NCI-H146 (cell line): ENCODE results near the gene RASSF10.

ENCODE experiments used
- DNase-seq: peaks from one replicate; lab custom pipeline; 2025; lab: John Stamatoyannopoulos, UW

The RASSF10 gene

DNA sequence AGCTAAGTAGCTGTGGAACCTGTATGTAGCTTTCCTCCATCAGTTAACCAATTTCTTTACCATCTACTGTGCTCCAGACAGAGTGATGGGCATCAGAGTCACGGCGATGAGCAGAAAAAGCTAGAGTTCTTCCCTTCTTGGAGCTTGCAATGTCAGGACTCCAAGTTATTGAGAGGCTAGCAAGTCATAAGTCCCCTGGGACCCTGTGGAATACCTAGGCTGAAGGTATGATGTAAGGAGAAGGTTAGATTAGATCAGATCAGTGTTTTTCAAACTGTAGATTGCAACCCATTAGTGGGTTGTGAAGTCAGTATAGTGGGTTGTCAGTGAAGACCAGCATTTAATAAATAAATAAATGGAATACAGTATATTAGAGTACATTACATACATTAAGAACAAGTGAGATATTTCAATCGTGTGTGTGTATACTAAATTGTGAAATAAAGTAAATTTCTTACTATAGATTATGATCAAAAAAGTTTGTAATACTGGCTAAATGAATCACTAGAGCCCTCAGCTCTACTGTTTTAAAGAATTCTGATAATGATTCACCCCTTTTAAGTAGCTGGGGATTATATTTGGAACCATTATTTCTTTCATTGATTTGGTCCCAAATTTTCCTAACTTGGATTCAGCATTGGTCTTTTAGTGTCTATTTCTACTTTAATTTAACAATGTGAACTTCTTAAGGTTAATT, 52.3 kb downstream of the RASSF10 start:
- no peak for DNase-seq
